ENCODE results near the gene PHACTR4.
A peak's percentile ranks its signal among the peaks of the same experiment; 100 is the strongest.
"Not testable (repeated sequence)": the region's sequence is repeated elsewhere in the genome, so short reads cannot be mapped to it uniquely, and the experiment has no call there.

Gene PHACTR4

DNA sequence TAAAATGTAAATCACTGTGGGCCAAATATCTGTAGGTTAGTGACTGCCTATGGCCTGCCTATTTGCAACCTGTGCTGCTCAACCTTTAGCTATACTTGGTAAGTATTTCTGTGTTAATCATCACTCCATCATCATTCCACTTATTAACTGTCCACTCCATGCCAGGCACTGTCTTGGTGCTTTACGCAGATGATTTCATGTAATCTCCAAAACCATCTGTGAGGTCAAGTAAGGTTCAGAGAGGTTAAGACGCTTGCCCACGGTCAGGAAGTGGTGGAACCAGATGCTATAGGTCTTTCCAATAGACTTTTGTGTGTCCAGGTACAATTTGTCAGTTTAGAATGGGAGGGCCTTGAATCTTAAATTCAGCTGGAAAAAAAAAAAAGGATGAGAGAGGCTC, 10.8 kb upstream of the PHACTR4 start:
- Histone ChIP-seq H3K9ac (no peak overlapping the region), H3K79me2 (no peaks in the 10 kb centered on the region), H3K9me3 (ENCODE audit: control insufficient read depth, low read length) (no peaks in the 10 kb centered on the region), H3K36me3 (ENCODE audit: control insufficient read depth, insufficient read depth, low read length) (no peaks in the 10 kb centered on the region), H3K27ac (no peak overlapping the region), H3K4me2 (ENCODE audit: low read length) (no peak overlapping the region), H3K4me1 (no peaks in the 10 kb centered on the region), H3K27me3 (ENCODE audit: control insufficient read depth, insufficient read depth, low read length) (no peaks in the 10 kb centered on the region), H2AFZ (no peak overlapping the region), H3K4me3 (ENCODE audit: low read depth, low read length) (no peak overlapping the region)
- no peak for TF ChIP-seq CTCF (IDR thresholded peaks at IDR 0.05)

GRCh38 chr1:28359592-28360239, 9.8 kb upstream of the PHACTR4 start:
- TF ChIP-seq CTCF (IDR thresholded peaks at IDR 0.05) = peak; percentile 51
- H3K4me2 ChIP-seq (ENCODE audit: low read length) = no peak overlapping the region
- H2AFZ ChIP-seq = no peak overlapping the region
- no peaks in the 10 kb centered on the region for H3K36me3 ChIP-seq (ENCODE audit: control insufficient read depth, insufficient read depth, low read length)
- no peaks in the 10 kb centered on the region for H3K79me2 ChIP-seq
- H3K9me3 ChIP-seq (ENCODE audit: control insufficient read depth, low read length) = no peaks in the 10 kb centered on the region
- H3K27me3 ChIP-seq (ENCODE audit: control insufficient read depth, insufficient read depth, low read length) = no peaks in the 10 kb centered on the region
- no peak overlapping the region for H3K9ac ChIP-seq
- no peak overlapping the region for H3K27ac ChIP-seq
- H3K4me1 ChIP-seq = no peaks in the 10 kb centered on the region
- no peak overlapping the region for H3K4me3 ChIP-seq (ENCODE audit: low read depth, low read length)

- H3K4me3 ChIP-seq (ENCODE audit: low read depth, low read length) = no peak overlapping the region
- no peak overlapping the region for H3K9ac ChIP-seq
- no peaks in the 10 kb centered on the region for H3K9me3 ChIP-seq (ENCODE audit: control insufficient read depth, low read length)
- no peaks in the 10 kb centered on the region for H3K27me3 ChIP-seq (ENCODE audit: control insufficient read depth, insufficient read depth, low read length)
- no peak overlapping the region for H3K27ac ChIP-seq
- H2AFZ ChIP-seq = no peak overlapping the region
- no peak overlapping the region for H3K4me2 ChIP-seq (ENCODE audit: low read length)
- no peaks in the 10 kb centered on the region for H3K79me2 ChIP-seq
- no peaks in the 10 kb centered on the region for H3K36me3 ChIP-seq (ENCODE audit: control insufficient read depth, insufficient read depth, low read length)
- H3K4me1 ChIP-seq = no peaks in the 10 kb centered on the region
- TF ChIP-seq CTCF (IDR thresholded peaks at IDR 0.05) = no peak
Observed at GRCh38 chr1:28364888-28365287, 4.7 kb upstream of the PHACTR4 start.

DNA sequence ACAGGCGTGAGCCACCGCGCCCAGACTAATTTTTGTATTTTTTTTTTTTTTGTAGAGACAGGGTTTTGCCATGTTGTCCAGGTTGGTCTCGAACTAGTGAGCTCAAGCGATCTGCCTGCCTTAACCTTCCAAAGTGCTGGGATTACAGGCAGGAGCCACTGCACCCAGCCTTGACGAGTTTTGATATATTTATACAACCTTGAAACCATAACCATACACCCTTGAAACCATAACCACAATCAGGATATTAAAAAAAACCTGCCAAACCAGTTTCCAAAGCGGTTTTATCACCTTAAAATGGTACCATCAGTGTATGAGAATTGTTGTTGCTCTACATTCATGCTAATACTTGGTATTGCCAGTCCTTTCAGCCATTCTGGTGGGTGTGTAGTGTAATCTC, 3.7 kb upstream of the PHACTR4 start:
- H3K79me2 ChIP-seq = peaks cover 3% of the 10 kb centered on the region
- H3K27ac ChIP-seq = peak overlapping the region; percentile 19
- no peak overlapping the region for H3K4me2 ChIP-seq (ENCODE audit: low read length)
- H3K27me3 ChIP-seq (ENCODE audit: control insufficient read depth, insufficient read depth, low read length) = no peaks in the 10 kb centered on the region
- no peaks in the 10 kb centered on the region for H3K36me3 ChIP-seq (ENCODE audit: control insufficient read depth, insufficient read depth, low read length)
- no peaks in the 10 kb centered on the region for H3K9me3 ChIP-seq (ENCODE audit: control insufficient read depth, low read length)
- no peaks in the 10 kb centered on the region for H3K4me1 ChIP-seq
- peak overlapping the region; percentile 46 for H2AFZ ChIP-seq
- H3K9ac ChIP-seq = no peak overlapping the region
- TF ChIP-seq CTCF (IDR thresholded peaks at IDR 0.05) = no peak
- H3K4me3 ChIP-seq (ENCODE audit: low read depth, low read length) = no peak overlapping the region

- not testable (repeated sequence) for H3K9me3 ChIP-seq (ENCODE audit: control insufficient read depth, low read length); H3K9ac ChIP-seq; H3K27me3 ChIP-seq (ENCODE audit: control insufficient read depth, insufficient read depth, low read length); H3K36me3 ChIP-seq (ENCODE audit: control insufficient read depth, insufficient read depth, low read length); H3K4me3 ChIP-seq (ENCODE audit: low read depth, low read length); H3K4me1 ChIP-seq; H3K79me2 ChIP-seq; H3K4me2 ChIP-seq (ENCODE audit: low read length)
- H3K27ac ChIP-seq = peak overlapping the region; percentile 91
- H2AFZ ChIP-seq = peak overlapping the region; percentile 91
Observed at GRCh38 chr1:28368608-28369007, 932 bp upstream of the PHACTR4 start.

Measured in parathyroid adenoma (tissue), 2 donors.